Caco-2 (cell line): Measurements from ENCODE around the gene ADCYAP1R1. TPM values are rescaled to one million over a fixed set of nuclear protein-coding genes. Genes with fewer than 3 reads are reported as not detected.

ENCODE experiments used
- BruUV-seq: library from RNA; stranded (reverse); fragments of 400-500 nt; replicated peaks from 2 replicates; lab custom pipeline; 2021; lab: Mats Ljungman, UMichigan
- CTCF ChIA-PET: fragments of 300-600 bp; sonication (Branson Sonifier 250); formaldehyde crosslinking; loops from one replicate; lab custom pipeline; 2022; ENCODE audit warnings: antibody characterized with exemption; lab: Charles Lee
- POLR2A ChIA-PET: fragments of 300-600 bp; sonication (Branson Sonifier 250); formaldehyde crosslinking; loops from one replicate; lab custom pipeline; 2022; ENCODE audit warnings: antibody characterized with exemption; lab: Charles Lee
- DNase-seq, 2 experiments: peaks; one replicate each; pipeline versions ENCODE4 v3.0.0 to v3.0.0-alpha.2; 2020 to 2022
- H3K27me3 ChIP-seq: replicated peaks from 2 replicates; pipeline ENCODE4 v1.6.0; 2011; ENCODE audit warnings: low read length; ENCODE audit not compliant: control insufficient read depth, insufficient read depth
- H3K36me3 ChIP-seq: 2 replicates; pipeline ENCODE4 v1.5.1; 2011; ENCODE audit warnings: low read length; ENCODE audit not compliant: control insufficient read depth, insufficient read depth
- H3K4me1 ChIP-seq: fragments of 250-450 bp; sonication (Bioruptor Pico); 2 replicates; pipeline ENCODE4 v1.5.1; 2020; ENCODE audit warnings: mild to moderate bottlenecking
- H3K4me3 ChIP-seq: 2 replicates; pipeline ENCODE4 v1.5.1; 2011; ENCODE audit warnings: low read depth, mild to moderate bottlenecking, control low read depth, low read length
- H3K9me3 ChIP-seq: fragments of 250-450 bp; sonication (Bioruptor Pico); 2 replicates; pipeline ENCODE4 v1.5.1; 2020; ENCODE audit warnings: mild to moderate bottlenecking, moderate library complexity
- H3K27ac Mint-ChIP-seq: one replicate; pipeline ENCODE4 v1.8.0; 2022; ENCODE audit warnings: mixed read lengths; ENCODE audit not compliant: unreplicated experiment
- H3K27me3 Mint-ChIP-seq: one replicate; pipeline ENCODE4 v1.8.0; 2022; ENCODE audit warnings: mixed read lengths; ENCODE audit not compliant: insufficient read depth, unreplicated experiment
- H3K36me3 Mint-ChIP-seq: one replicate; pipeline ENCODE4 v1.8.0; 2022; ENCODE audit warnings: mild to moderate bottlenecking, mixed read lengths; ENCODE audit not compliant: insufficient read depth, unreplicated experiment
- H3K4me1 Mint-ChIP-seq: one replicate; pipeline ENCODE4 v1.8.0; 2022; ENCODE audit warnings: low read depth, mixed read lengths; ENCODE audit not compliant: unreplicated experiment
- H3K4me3 Mint-ChIP-seq: one replicate; pipeline ENCODE4 v1.8.0; 2022; ENCODE audit warnings: mild to moderate bottlenecking, moderate library complexity, mixed read lengths; ENCODE audit not compliant: unreplicated experiment
- H3K9me3 Mint-ChIP-seq: one replicate; pipeline ENCODE4 v1.8.0; 2022; ENCODE audit warnings: mixed read lengths; ENCODE audit not compliant: unreplicated experiment
- CTCF ChIP-seq, 2 experiments: fragments of 200-600 bp in 1 of 2; IDR thresholded peaks; 1 replicate in 1 of 2; 2 replicates in 1 of 2; pipeline versions ENCODE4 v1.5.1 to v1.8.0; 2011 to 2022; ENCODE audit warnings: antibody characterized with exemption in 1 of 2, control low read depth in 1 of 2, inconsistent platforms in 1 of 2, low read depth in 1 of 2, low read length in 1 of 2, mild to moderate bottlenecking in 1 of 2, moderate library complexity in 1 of 2; ENCODE audit not compliant: insufficient read depth in 1 of 2, severe bottlenecking in 1 of 2, unreplicated experiment in 1 of 2
- intact Hi-C: fragments of 100-400 bp; cut with micrococcal nuclease; formaldehyde crosslinking; loops from one replicate; pipeline ENCODE4 v1.10.0; 2022; ENCODE audit not compliant: unreplicated experiment
- total RNA-seq: library from RNA; stranded (reverse); gene quantifications from 2 replicates; pipeline ENCODE4 v1.2.3, GENCODE V29; 2022

The ADCYAP1R1 gene
- total RNA-seq, 1 experiment from 2014 or later, result not detected

GRCh38 chr7:31096198-31096876, 44.2 kb downstream of the ADCYAP1R1 start:
- BruUV-seq, result no TSS peak

GRCh38 chr7:31096877-31097258, 44.8 kb downstream of the ADCYAP1R1 start:
- H3K4me3 Mint-ChIP-seq, result no peak overlapping the region
- ChIA-PET POLR2A (no interaction called here), CTCF (interaction anchor here (0.6 kb wide), 1 partner anchor 330 kb away, joined by 3 read pairs; no protein-coding TSS in a partner anchor)
- Histone ChIP-seq H3K36me3 (no peaks in the 10 kb centered on the region), H3K4me3 (no peak overlapping the region), H3K4me1 (no peaks in the 10 kb centered on the region), H3K9me3 (no peaks in the 10 kb centered on the region), H3K27me3 (peaks cover 6% of the 10 kb centered on the region)
- H3K36me3 Mint-ChIP-seq, result no peaks in the 10 kb centered on the region
- peaks cover 21% of the 10 kb centered on the region for H3K27me3 Mint-ChIP-seq
- H3K9me3 Mint-ChIP-seq, result no peaks in the 10 kb centered on the region
- H3K4me1 Mint-ChIP-seq, result no peaks in the 10 kb centered on the region
- intact Hi-C loops, result no loop called here
- no peak overlapping the region for H3K27ac Mint-ChIP-seq
- no TSS peak for BruUV-seq
- TF ChIP-seq CTCF (IDR thresholded peaks at IDR 0.05; ENCODE audit: insufficient read depth in 1 of 2, low read depth in 1 of 2, low read length in 1 of 2, severe bottlenecking in 1 of 2, unreplicated experiment in 1 of 2), result no peak
- peak in 1 of 2 experiments; percentile 21 for DNase-seq

More at GRCh38 chr7:31096198-31096876, 44.2 kb downstream of the ADCYAP1R1 start:
- no peaks in the 10 kb centered on the region for H3K4me1 Mint-ChIP-seq
- no peak overlapping the region for H3K27ac Mint-ChIP-seq
- no peak overlapping the region for H3K4me3 Mint-ChIP-seq
- peaks cover 25% of the 10 kb centered on the region for H3K27me3 Mint-ChIP-seq
- ChIA-PET CTCF (no interaction called here), POLR2A (no interaction called here)
- H3K4me1 ChIP-seq, result no peaks in the 10 kb centered on the region
- peaks cover 6% of the 10 kb centered on the region for H3K27me3 ChIP-seq
- peak in 1 of 2 experiments; percentile 17 for DNase-seq
- no peaks in the 10 kb centered on the region for H3K36me3 Mint-ChIP-seq
- no peak for TF ChIP-seq CTCF (IDR thresholded peaks at IDR 0.05; ENCODE audit: insufficient read depth in 1 of 2, low read depth in 1 of 2, low read length in 1 of 2, severe bottlenecking in 1 of 2, unreplicated experiment in 1 of 2)
- no peaks in the 10 kb centered on the region for H3K9me3 ChIP-seq
- H3K36me3 ChIP-seq, result no peaks in the 10 kb centered on the region
- H3K9me3 Mint-ChIP-seq, result no peaks in the 10 kb centered on the region
- intact Hi-C loops, result no loop called here
- H3K4me3 ChIP-seq, result no peak overlapping the region

- H3K27ac Mint-ChIP-seq, result no peak overlapping the region
- H3K27me3 Mint-ChIP-seq, result peaks cover 20% of the 10 kb centered on the region
- no peak overlapping the region for H3K4me3 ChIP-seq
- no peaks in the 10 kb centered on the region for H3K4me1 ChIP-seq
- BruUV-seq, result no TSS peak
- H3K9me3 Mint-ChIP-seq, result no peaks in the 10 kb centered on the region
- H3K4me1 Mint-ChIP-seq, result no peaks in the 10 kb centered on the region
- POLR2A ChIA-PET, result no interaction called here
- no peaks in the 10 kb centered on the region for H3K36me3 ChIP-seq
- peaks cover 4% of the 10 kb centered on the region; the same call in 1 of the 2 replicates for H3K27me3 ChIP-seq
- TF ChIP-seq CTCF (IDR thresholded peaks at IDR 0.05; ENCODE audit: insufficient read depth in 1 of 2, low read depth in 1 of 2, low read length in 1 of 2, severe bottlenecking in 1 of 2, unreplicated experiment in 1 of 2), result no peak
- peak in 1 of 2 experiments; percentile 13 for DNase-seq
- intact Hi-C loops, result no loop called here
- CTCF ChIA-PET, result no interaction called here
- H3K9me3 ChIP-seq, result no peaks in the 10 kb centered on the region
- H3K36me3 Mint-ChIP-seq, result no peaks in the 10 kb centered on the region
- H3K4me3 Mint-ChIP-seq, result no peak overlapping the region
Observed at GRCh38 chr7:31098642-31099360, 46.7 kb downstream of the ADCYAP1R1 start.
